IMR-90 (cell line): ENCODE data around the gene KRTAP5-4. TPM values are rescaled to one million over a fixed set of nuclear protein-coding genes. Genes with fewer than 3 reads are reported as not detected.

ENCODE experiments used
- ATAC-seq: fragments of 200-7000 bp; cut with Tn5 transposase; 2 replicates; pipeline ENCODE4 v1.9.1; 2020; ENCODE audit warnings: low read depth, mild to moderate bottlenecking, moderate library complexity
- Bru-seq: library from RNA; stranded (reverse); fragments of 400-500 nt; gene quantifications from one replicate; lab custom pipeline; 2021; lab: Mats Ljungman, UMichigan
- BruChase-seq, 2 experiments: library from RNA; stranded (reverse); fragments of 400-500 nt; gene quantifications; one replicate each; lab custom pipeline; 2021; lab: Mats Ljungman, UMichigan
- BruUV-seq: library from RNA; stranded (reverse); fragments of 400-500 nt; replicated peaks from 2 replicates; lab custom pipeline; 2021; lab: Mats Ljungman, UMichigan
- CTCF ChIA-PET: fragments of 300-600 bp; formaldehyde crosslinking; extraction: SDS; loops from one replicate; lab custom pipeline; 2021; ENCODE audit warnings: antibody characterized with exemption; lab: Yijun Ruan, JAX
- POLR2A ChIA-PET: fragments of 300-600 bp; sonication (Branson Sonifier 250); formaldehyde crosslinking; loops from one replicate; lab custom pipeline; 2022; ENCODE audit warnings: antibody characterized with exemption; ENCODE audit not compliant: unreplicated experiment; lab: Charles Lee
- DNase-seq: peaks from one replicate; pipeline ENCODE4 v3.0.0; 2013
- H2AFZ ChIP-seq: replicated peaks from 2 replicates; pipeline ENCODE3; 2013; ENCODE audit warnings: low read length, mild to moderate bottlenecking; ENCODE audit not compliant: poor library complexity
- H2AK5ac ChIP-seq: 2 replicates; pipeline ENCODE4 v1.6.1; 2013; ENCODE audit warnings: low read depth, low read length, inconsistent platforms
- H2AK9ac ChIP-seq: replicated peaks from 2 replicates; pipeline ENCODE3; 2013; ENCODE audit warnings: mild to moderate bottlenecking, low read depth, low read length, moderate library complexity; ENCODE audit not compliant: poor library complexity
- H2BK120ac ChIP-seq: 2 replicates; pipeline ENCODE4 v1.6.1; 2013; ENCODE audit warnings: low read depth, low read length, inconsistent platforms
- H2BK15ac ChIP-seq: 3 replicates; pipeline ENCODE4 v1.6.1; 2013; ENCODE audit warnings: low read depth, low read length, inconsistent platforms
- H2BK20ac ChIP-seq: 2 replicates; pipeline ENCODE4 v1.6.1; 2013; ENCODE audit warnings: low read depth, mild to moderate bottlenecking, inconsistent platforms, low read length, moderate library complexity
- H2BK5ac ChIP-seq: 2 replicates; pipeline ENCODE4 v1.6.1; 2013; ENCODE audit warnings: mild to moderate bottlenecking, low read depth, low read length, inconsistent platforms; ENCODE audit not compliant: poor library complexity, severe bottlenecking
- H3K14ac ChIP-seq: replicated peaks from 2 replicates; pipeline ENCODE4 v1.6.1; 2013; ENCODE audit warnings: low read depth, low read length, inconsistent platforms
- H3K18ac ChIP-seq: 2 replicates; pipeline ENCODE4 v1.6.1; 2013; ENCODE audit warnings: low read depth, low read length, control low read depth
- H3K23ac ChIP-seq: 2 replicates; pipeline ENCODE4 v1.6.1; 2013; ENCODE audit warnings: low read depth, low read length, inconsistent platforms
- H3K27ac ChIP-seq: 2 replicates; pipeline ENCODE4 v1.5.1; 2013; ENCODE audit warnings: mild to moderate bottlenecking, control low read depth, low read length; ENCODE audit not compliant: insufficient read depth
- H3K27me3 ChIP-seq: 2 replicates; pipeline ENCODE4 v1.6.1; 2013; ENCODE audit warnings: low read length; ENCODE audit not compliant: control insufficient read depth, insufficient read depth
- H3K36me3 ChIP-seq: 2 replicates; pipeline ENCODE4 v1.6.1; 2013; ENCODE audit warnings: low read length, mixed read lengths; ENCODE audit not compliant: control insufficient read depth, insufficient read depth
- H3K4ac ChIP-seq: 2 replicates; pipeline ENCODE4 v1.6.1; 2013; ENCODE audit warnings: low read depth, low read length, inconsistent platforms
- H3K4me1 ChIP-seq: 2 replicates; pipeline ENCODE4 v1.6.1; 2013; ENCODE audit warnings: low read length, mixed read lengths; ENCODE audit not compliant: control insufficient read depth, insufficient read depth
- H3K4me2 ChIP-seq: 2 replicates; pipeline ENCODE4 v1.6.1; 2013; ENCODE audit warnings: low read depth, mild to moderate bottlenecking, control low read depth, low read length, moderate library complexity
- H3K4me3 ChIP-seq: 2 replicates; pipeline ENCODE4 v1.5.1; 2013; ENCODE audit warnings: low read depth, mild to moderate bottlenecking, control low read depth, low read length, moderate library complexity; ENCODE audit not compliant: insufficient read depth
- H3K56ac ChIP-seq: 2 replicates; pipeline ENCODE4 v1.6.1; 2013; ENCODE audit warnings: low read length, inconsistent platforms; ENCODE audit not compliant: insufficient read depth; ENCODE audit errors: extremely low read depth
- H3K79me1 ChIP-seq, 2 experiments: 2 replicates each; pipeline ENCODE4 v1.6.1; 2013; ENCODE audit warnings: low read length in 2 of 2, inconsistent platforms in 1 of 2, low read depth in 1 of 2
- H3K9ac ChIP-seq: 2 replicates; pipeline ENCODE4 v1.6.1; 2013; ENCODE audit warnings: low read depth, low read length, control low read depth
- H3K9me1 ChIP-seq: 2 replicates; pipeline ENCODE4 v1.6.1; 2013; ENCODE audit warnings: low read length, inconsistent platforms; ENCODE audit not compliant: insufficient read depth
- H3K9me3 ChIP-seq: 2 replicates; pipeline ENCODE4 v1.6.1; 2013; ENCODE audit warnings: low read length; ENCODE audit not compliant: control insufficient read depth, insufficient read depth
- H4K20me1 ChIP-seq: 2 replicates; pipeline ENCODE4 v1.6.1; 2013; ENCODE audit warnings: low read length, inconsistent platforms; ENCODE audit not compliant: insufficient read depth
- H4K5ac ChIP-seq: 2 replicates; pipeline ENCODE4 v1.6.1; 2013; ENCODE audit warnings: mild to moderate bottlenecking, low read depth, low read length, control low read depth
- H4K8ac ChIP-seq, 2 experiments: 2 replicates each; pipeline ENCODE4 v1.6.1; 2013; ENCODE audit warnings: low read depth in 2 of 2, low read length in 2 of 2, control low read depth in 1 of 2, inconsistent platforms in 1 of 2
- H4K91ac ChIP-seq: 2 replicates; pipeline ENCODE4 v1.6.1; 2013; ENCODE audit warnings: low read depth, low read length, inconsistent platforms; ENCODE audit not compliant: insufficient read depth
- BHLHE40 ChIP-seq: fragments of 150-350 bp; IDR thresholded peaks from 2 replicates; pipeline ENCODE4 v1.6.1; 2016; ENCODE audit warnings: mild to moderate bottlenecking, low read depth, low read length
- CEBPB ChIP-seq: IDR thresholded peaks from 2 replicates; pipeline ENCODE4 v1.6.1; 2012; ENCODE audit warnings: low read depth, low read length, improper control_type of control experiment
- CHD1 ChIP-seq: IDR thresholded peaks from 2 replicates; pipeline ENCODE4 v1.6.1; 2012; ENCODE audit warnings: low read depth, low read length, improper control_type of control experiment
- FOS ChIP-seq: fragments of 150-350 bp; IDR thresholded peaks from 2 replicates; pipeline ENCODE4 v1.6.1; 2016; ENCODE audit warnings: low read depth, low read length
- MAFK ChIP-seq: IDR thresholded peaks from 2 replicates; pipeline ENCODE4 v1.6.1; 2012; ENCODE audit warnings: low read depth, low read length, improper control_type of control experiment
- MAZ ChIP-seq: IDR thresholded peaks from 2 replicates; pipeline ENCODE4 v1.6.1; 2012; ENCODE audit warnings: low read depth, mild to moderate bottlenecking, low read length, improper control_type of control experiment, moderate library complexity, borderline replicate concordance
- MXI1 ChIP-seq: IDR thresholded peaks from 2 replicates; pipeline ENCODE4 v1.6.1; 2012; ENCODE audit warnings: low read depth, mild to moderate bottlenecking, low read length, moderate library complexity, borderline replicate concordance
- NFE2L2 ChIP-seq: fragments of 150-350 bp; IDR thresholded peaks from 2 replicates; pipeline ENCODE4 v1.6.1; 2016; ENCODE audit warnings: low read depth, mild to moderate bottlenecking, low read length
- POLR2A ChIP-seq: IDR thresholded peaks from 2 replicates; pipeline ENCODE4 v1.6.1; 2012; ENCODE audit warnings: mild to moderate bottlenecking, low read depth, low read length
- RAD21 ChIP-seq: IDR thresholded peaks from 2 replicates; pipeline ENCODE4 v1.6.1; 2012; ENCODE audit warnings: low read length, improper control_type of control experiment
- RCOR1 ChIP-seq: IDR thresholded peaks from 2 replicates; pipeline ENCODE4 v1.6.1; 2012; ENCODE audit warnings: mild to moderate bottlenecking, low read length, improper control_type of control experiment; ENCODE audit not compliant: insufficient replicate concordance
- RFX5 ChIP-seq: IDR thresholded peaks from 2 replicates; pipeline ENCODE4 v1.8.0; 2012; ENCODE audit warnings: low read depth, mild to moderate bottlenecking, low read length, moderate library complexity
- SMC3 ChIP-seq: fragments of 150-350 bp; IDR thresholded peaks from 2 replicates; pipeline ENCODE4 v1.6.1; 2016; ENCODE audit warnings: low read depth, mild to moderate bottlenecking, antibody characterized with exemption, low read length, moderate library complexity
- WGBS, 2 experiments: methylation state at CpG; one replicate each; pipeline versions ENCODE4 v1.1.5 to v1.1.7; 2013; ENCODE audit warnings: missing lambda C conversion rate in 2 of 2; ENCODE audit not compliant: insufficient read length in 1 of 2; ENCODE audit errors: extremely low coverage in 2 of 2; 5-methylcytosine and 5-hydroxymethylcytosine counted together
- dilution Hi-C: fragments of 300-500 bp; cut with HindIII; formaldehyde crosslinking; loops from one replicate; pipeline ENCODE4 v1.14.3; 2018; ENCODE audit warnings: low sequenced_read_pairs; ENCODE audit not compliant: unreplicated experiment
- in situ Hi-C: fragments of 300-500 bp; cut with MboI; formaldehyde crosslinking; loops from 3 replicates; pipeline ENCODE4 v1.14.3; 2019; ENCODE audit warnings: low sequenced_read_pairs, inconsistent platforms, mixed read lengths
- intact Hi-C: fragments of 100-400 bp; cut with micrococcal nuclease; formaldehyde crosslinking; loops from 2 replicates; pipeline ENCODE4 v1.10.0; 2022
- long read RNA-seq: library from polyadenylated mRNA; unstranded; transcript quantifications from one replicate; pipeline ENCODE4 v2.0.0, GENCODE V29; 2021; ENCODE audit not compliant: unreplicated experiment
- polyA plus RNA-seq, 3 experiments: library from polyadenylated mRNA; depleted of rRNA; stranded (reverse); fragments of >200 nt; gene quantifications; 2 replicates each; pipeline ENCODE4 v1.2.3, GENCODE V29; 2012; ENCODE audit warnings: low replicate concordance in 1 of 3
- total RNA-seq: library from RNA; depleted of rRNA; stranded (reverse); fragments of >200 nt; gene quantifications from 2 replicates; pipeline ENCODE4 v1.2.3, GENCODE V29; 2012; rRNA removed
- TF ChIP-seq, protein P1 (sequence below): conservative IDR thresholded peaks from 2 replicates; pipeline ENCODE4 v1.5.1; 2012; ENCODE audit warnings: mild to moderate bottlenecking, low read depth, low read length, improper control_type of control experiment
- TF ChIP-seq, protein P2 (sequence below): fragments of 150-350 bp; IDR thresholded peaks from 2 replicates; pipeline ENCODE4 v1.6.1; 2017; ENCODE audit warnings: mild to moderate bottlenecking, antibody characterized with exemption, low read length, low read depth
- TF ChIP-seq, protein P3 (sequence below): fragments of 150-350 bp; IDR thresholded peaks from 2 replicates; pipeline ENCODE4 v1.6.1; 2016; ENCODE audit warnings: low read depth, mild to moderate bottlenecking, low read length, moderate library complexity, borderline replicate concordance

Gene KRTAP5-4
- not detected in 2 replicates for total RNA-seq
- not detected in 2 replicates for polyA plus RNA-seq (2012; rRNA removed)
- polyA plus RNA-seq (2012; cell fraction: cytosol; rRNA removed) = not detected in 2 replicates
- polyA plus RNA-seq (2012; cell fraction: nucleus; rRNA removed; ENCODE audit: low replicate concordance) = not detected in 2 replicates
- not detected for Bru-seq, nascent RNA
- BruChase-seq, experiment 1, labeled RNA remaining after a 6-hour chase = not detected
- not detected for BruChase-seq, experiment 2, labeled RNA remaining after a 2-hour chase
- long read RNA-seq = 0 reads

DNA sequence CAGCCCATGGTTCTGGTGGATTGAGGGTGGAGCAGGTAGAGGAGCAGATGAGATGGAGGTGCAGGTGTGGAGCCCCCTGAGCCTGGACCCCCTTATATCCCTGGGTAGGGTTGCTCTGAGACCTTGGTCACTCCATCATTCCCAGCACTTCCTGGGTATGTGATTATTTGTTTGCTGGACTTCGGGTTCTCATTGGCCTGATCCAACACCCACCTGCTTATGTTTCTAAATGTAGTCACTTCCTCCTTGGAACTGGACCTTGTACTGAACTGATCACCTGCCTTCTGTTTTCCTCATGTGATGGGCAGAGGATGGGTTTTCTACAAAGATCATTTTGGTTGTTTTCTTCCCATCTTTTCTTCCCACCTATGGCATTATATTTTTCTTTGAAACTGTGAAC, at the start of gene KRTAP5-4:
Gene KRTAP5-4, minus strand, starts transcription at position 53 of the 400 bp plus-strand sequence. Its CDS starts 45 bp downstream, at position 8.
- H3K36me3 ChIP-seq = no peaks in the 10 kb centered on the region
- no peak within 1 kb of the TSS for H3K9ac ChIP-seq
- no peak within 1 kb of the TSS for H4K91ac ChIP-seq
- no peak within 1 kb of the TSS for H3K18ac ChIP-seq
- no peak within 1 kb of the TSS for H3K4me2 ChIP-seq
- no peaks in the 10 kb centered on the region for H3K4me1 ChIP-seq
- H2AK5ac ChIP-seq = no peak within 1 kb of the TSS
- H3K27me3 ChIP-seq = peaks cover 35% of the 10 kb centered on the region
- DNase-seq = no peak
- WGBS, 2 experiments = no CpG with 5 or more reads among the region's 1 CpG
- H3K56ac ChIP-seq = no peak within 1 kb of the TSS
- H3K79me1 ChIP-seq = no peaks in the 10 kb centered on the region
- no peak within 1 kb of the TSS for H2BK120ac ChIP-seq
- H4K8ac ChIP-seq = no peak within 1 kb of the TSS
- no peak within 1 kb of the TSS for H3K27ac ChIP-seq
- H2BK5ac ChIP-seq = no peak within 1 kb of the TSS
- no peak for ATAC-seq
- H3K4me3 ChIP-seq = no peak within 1 kb of the TSS
- dilution Hi-C loops (no loop called here), intact Hi-C loops (no loop called here), in situ Hi-C loops (no loop called here)
- H2BK15ac ChIP-seq = no peak within 1 kb of the TSS
- ChIA-PET CTCF (no interaction called here), POLR2A (no interaction called here)
- H3K14ac ChIP-seq = no peak within 1 kb of the TSS
- TF ChIP-seq RFX5 (no peak), MAZ (no peak), SMC3 (no peak), RCOR1 (no peak), CHD1 (no peak), MXI1 (no peak), MAFK (no peak), BHLHE40 (no peak), POLR2A (no peak), CEBPB (no peak), RAD21 (no peak), FOS (no peak), NFE2L2 (no peak)
- TF ChIP-seq, protein P1, sequence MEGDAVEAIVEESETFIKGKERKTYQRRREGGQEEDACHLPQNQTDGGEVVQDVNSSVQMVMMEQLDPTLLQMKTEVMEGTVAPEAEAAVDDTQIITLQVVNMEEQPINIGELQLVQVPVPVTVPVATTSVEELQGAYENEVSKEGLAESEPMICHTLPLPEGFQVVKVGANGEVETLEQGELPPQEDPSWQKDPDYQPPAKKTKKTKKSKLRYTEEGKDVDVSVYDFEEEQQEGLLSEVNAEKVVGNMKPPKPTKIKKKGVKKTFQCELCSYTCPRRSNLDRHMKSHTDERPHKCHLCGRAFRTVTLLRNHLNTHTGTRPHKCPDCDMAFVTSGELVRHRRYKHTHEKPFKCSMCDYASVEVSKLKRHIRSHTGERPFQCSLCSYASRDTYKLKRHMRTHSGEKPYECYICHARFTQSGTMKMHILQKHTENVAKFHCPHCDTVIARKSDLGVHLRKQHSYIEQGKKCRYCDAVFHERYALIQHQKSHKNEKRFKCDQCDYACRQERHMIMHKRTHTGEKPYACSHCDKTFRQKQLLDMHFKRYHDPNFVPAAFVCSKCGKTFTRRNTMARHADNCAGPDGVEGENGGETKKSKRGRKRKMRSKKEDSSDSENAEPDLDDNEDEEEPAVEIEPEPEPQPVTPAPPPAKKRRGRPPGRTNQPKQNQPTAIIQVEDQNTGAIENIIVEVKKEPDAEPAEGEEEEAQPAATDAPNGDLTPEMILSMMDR = no peak
- TF ChIP-seq, protein P2, sequence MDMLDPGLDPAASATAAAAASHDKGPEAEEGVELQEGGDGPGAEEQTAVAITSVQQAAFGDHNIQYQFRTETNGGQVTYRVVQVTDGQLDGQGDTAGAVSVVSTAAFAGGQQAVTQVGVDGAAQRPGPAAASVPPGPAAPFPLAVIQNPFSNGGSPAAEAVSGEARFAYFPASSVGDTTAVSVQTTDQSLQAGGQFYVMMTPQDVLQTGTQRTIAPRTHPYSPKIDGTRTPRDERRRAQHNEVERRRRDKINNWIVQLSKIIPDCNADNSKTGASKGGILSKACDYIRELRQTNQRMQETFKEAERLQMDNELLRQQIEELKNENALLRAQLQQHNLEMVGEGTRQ = no peak
- TF ChIP-seq, protein P3, sequence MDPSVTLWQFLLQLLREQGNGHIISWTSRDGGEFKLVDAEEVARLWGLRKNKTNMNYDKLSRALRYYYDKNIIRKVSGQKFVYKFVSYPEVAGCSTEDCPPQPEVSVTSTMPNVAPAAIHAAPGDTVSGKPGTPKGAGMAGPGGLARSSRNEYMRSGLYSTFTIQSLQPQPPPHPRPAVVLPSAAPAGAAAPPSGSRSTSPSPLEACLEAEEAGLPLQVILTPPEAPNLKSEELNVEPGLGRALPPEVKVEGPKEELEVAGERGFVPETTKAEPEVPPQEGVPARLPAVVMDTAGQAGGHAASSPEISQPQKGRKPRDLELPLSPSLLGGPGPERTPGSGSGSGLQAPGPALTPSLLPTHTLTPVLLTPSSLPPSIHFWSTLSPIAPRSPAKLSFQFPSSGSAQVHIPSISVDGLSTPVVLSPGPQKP = no peak
- no peak within 1 kb of the TSS for H3K23ac ChIP-seq
- no peaks in the 10 kb centered on the region for H4K20me1 ChIP-seq
- H2AK9ac ChIP-seq = no peak within 1 kb of the TSS
- no peak within 1 kb of the TSS for H2AFZ ChIP-seq
- H3K9me3 ChIP-seq = 0 out of 2 replicates have a peak, but pooled peaks cover 2% of the 10 kb centered on the region
- H2BK20ac ChIP-seq = no peak within 1 kb of the TSS
- H3K4ac ChIP-seq = no peak within 1 kb of the TSS
- H3K9me1 ChIP-seq = no peaks in the 10 kb centered on the region
- no peak within 1 kb of the TSS for H4K5ac ChIP-seq
- no TSS peak for BruUV-seq
